ENCODE measurements around the gene PROM2. TPM values are rescaled to one million over a fixed set of nuclear protein-coding genes. Genes with fewer than 3 reads are reported as not detected.

The PROM2 gene
- total and polyA plus RNA-seq, 11 donors: 0.35 to 1.9 (median 1.1) TPM

- no peak for DNase-seq
- H3K27me3 ChIP-seq: peaks cover 0 to 45% (median 5%) of the 10 kb centered on the region in 9 donors
These were observed 25.7 kb downstream of the PROM2 start for GRCh38 chr2:95299961-95300360.

GRCh38 chr2:95300450-95300849, 26.2 kb downstream of the PROM2 start:
- 27 to 38% (median 33%) methylated on average over 6 to 11 of the region's 11 CpGs for WGBS, 4 donors
- TF ChIP-seq CTCF (IDR thresholded peaks at IDR 0.05) (no peak), POLR2A (IDR thresholded peaks at IDR 0.05) (no peak)
- Histone ChIP-seq H3K36me3 (no peaks in the 10 kb centered on the region), H3K27me3 (peaks cover 0 to 45% (median 5%) of the 10 kb centered on the region in 9 donors), H3K9me3 (no peaks in the 10 kb centered on the region), H3K27ac (no peak overlapping the region), H3K4me1 (no peaks in the 10 kb centered on the region), H3K4me3 (no peak overlapping the region)
- ATAC-seq (no peak), DNase-seq (no peak)
- intact Hi-C loops (cut with DNase I): no loop called here

More at GRCh38 chr2:95299961-95300360, 25.7 kb downstream of the PROM2 start:
- ATAC-seq: no peak
- TF ChIP-seq POLR2A (IDR thresholded peaks at IDR 0.05) (no peak), CTCF (IDR thresholded peaks at IDR 0.05) (no peak)
- Histone ChIP-seq H3K4me1 (no peaks in the 10 kb centered on the region), H3K9me3 (no peaks in the 10 kb centered on the region), H3K4me3 (no peak overlapping the region), H3K36me3 (no peaks in the 10 kb centered on the region), H3K27ac (no peak overlapping the region)
- intact Hi-C loops (cut with DNase I): no loop called here
- 76 to 78% (median 78%) methylated on average over 5 to 9 of the region's 9 CpGs for WGBS, 4 donors

GRCh38 chr2:95301186-95301585, 26.9 kb downstream of the PROM2 start:
- WGBS, 4 donors: 82 to 89% (median 87%) methylated on average over 4 of the region's 4 CpGs; no CpG with 5 or more reads in 1 of the 4 donors
- Histone ChIP-seq H3K9me3 (no peaks in the 10 kb centered on the region), H3K4me3 (no peak overlapping the region), H3K36me3 (no peaks in the 10 kb centered on the region), H3K4me1 (no peaks in the 10 kb centered on the region), H3K27ac (no peak overlapping the region), H3K27me3 (peaks cover 0 to 40% (median 5%) of the 10 kb centered on the region in 9 donors)
- intact Hi-C loops (cut with DNase I): no loop called here
- DNase-seq (no peak), ATAC-seq (no peak)
- TF ChIP-seq CTCF (IDR thresholded peaks at IDR 0.05) (no peak), POLR2A (IDR thresholded peaks at IDR 0.05) (no peak)

- H3K27me3 ChIP-seq: peaks cover 0 to 35% (median 5%) of the 10 kb centered on the region in 9 donors
- no peak overlapping the region for H3K27ac ChIP-seq
- WGBS, 4 donors: 48 to 68% (median 63%) methylated on average over 15 to 17 of the region's 17 CpGs
- intact Hi-C loops (cut with DNase I): no loop called here
- H3K4me1 ChIP-seq: no peaks in the 10 kb centered on the region
- ATAC-seq (no peak), DNase-seq (no peak)
- no peaks in the 10 kb centered on the region for H3K36me3 ChIP-seq
- no peak overlapping the region for H3K4me3 ChIP-seq
- no peak for TF ChIP-seq CTCF (IDR thresholded peaks at IDR 0.05)
- TF ChIP-seq POLR2A (IDR thresholded peaks at IDR 0.05): no peak
- no peaks in the 10 kb centered on the region for H3K9me3 ChIP-seq
These were observed 27.8 kb downstream of the PROM2 start for GRCh38 chr2:95301876-95302641.
